ENCODE data around the gene PRM1. TPM values are rescaled to one million over a fixed set of nuclear protein-coding genes. Genes with fewer than 3 reads are reported as not detected.

The PRM1 gene
- total RNA-seq, 2 donors from 2014 or later: 1.8 to 992 TPM

DNA sequence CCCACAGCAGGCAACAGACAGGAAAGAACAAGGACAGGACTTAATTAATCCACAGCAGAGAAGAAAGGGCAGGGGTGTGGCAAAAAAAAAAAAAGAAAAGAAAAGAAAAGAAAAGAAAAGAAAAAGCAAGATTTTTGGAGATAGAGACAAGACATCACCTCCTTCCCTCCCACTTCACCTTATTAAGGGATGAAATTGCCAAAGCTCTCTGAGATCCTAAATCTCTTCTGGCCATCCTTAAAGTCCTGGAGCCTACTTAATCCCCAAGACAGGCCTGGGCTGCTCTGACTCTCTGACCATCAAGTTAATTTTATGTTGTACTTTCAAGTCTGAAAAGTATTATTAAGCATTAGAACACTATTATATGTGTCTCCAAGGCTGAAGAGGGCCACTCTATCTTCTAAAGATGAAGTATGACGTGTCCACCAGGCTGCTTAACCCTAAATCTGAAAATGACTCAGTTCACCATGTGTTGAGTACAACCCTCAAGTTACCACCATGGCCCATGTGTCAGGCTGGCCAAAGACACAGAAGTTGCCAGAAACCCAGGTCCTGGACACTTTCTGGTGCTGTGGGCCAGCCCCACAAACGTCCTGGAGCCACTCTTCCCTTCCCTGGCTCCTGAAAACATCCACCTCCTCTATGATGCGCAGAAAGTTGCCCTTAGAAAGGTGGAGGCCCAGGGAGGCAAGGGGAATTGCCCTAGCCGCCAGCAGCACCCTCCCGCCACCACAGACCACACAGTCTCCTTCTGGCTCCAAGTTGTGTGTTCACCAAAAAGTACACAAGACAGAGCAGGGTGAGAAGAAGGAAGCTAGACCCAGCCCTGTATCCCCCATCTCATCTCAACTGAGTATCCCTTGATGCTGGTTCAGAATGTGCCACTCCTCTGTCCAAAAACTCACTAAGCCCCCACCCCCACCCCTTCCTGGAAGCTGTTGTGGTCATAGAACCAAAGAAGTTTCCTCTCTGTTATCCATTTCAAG lies 27.8 kb downstream of the PRM1 start:
- Histone ChIP-seq H3K27ac (no peak overlapping the region), H3K4me1 (replicated peaks) (no peaks in the 10 kb centered on the region), H3K4me3 (no peak overlapping the region), H3K9me3 (no peaks in the 10 kb centered on the region), H3K27me3 (replicated peaks; ENCODE audit: insufficient read depth) (no peaks in the 10 kb centered on the region), H3K36me3 (no peaks in the 10 kb centered on the region)
- 68% methylated on average over 5 of the region's 5 CpGs for WGBS
- intact Hi-C loops (cut with DNase I): loop anchor here (10.0 kb wide), 2 partner anchors 119 to 149 kb away; no protein-coding TSS in a partner anchor
- TF ChIP-seq POLR2A (IDR thresholded peaks at IDR 0.05): no peak
- TF ChIP-seq, protein P1, sequence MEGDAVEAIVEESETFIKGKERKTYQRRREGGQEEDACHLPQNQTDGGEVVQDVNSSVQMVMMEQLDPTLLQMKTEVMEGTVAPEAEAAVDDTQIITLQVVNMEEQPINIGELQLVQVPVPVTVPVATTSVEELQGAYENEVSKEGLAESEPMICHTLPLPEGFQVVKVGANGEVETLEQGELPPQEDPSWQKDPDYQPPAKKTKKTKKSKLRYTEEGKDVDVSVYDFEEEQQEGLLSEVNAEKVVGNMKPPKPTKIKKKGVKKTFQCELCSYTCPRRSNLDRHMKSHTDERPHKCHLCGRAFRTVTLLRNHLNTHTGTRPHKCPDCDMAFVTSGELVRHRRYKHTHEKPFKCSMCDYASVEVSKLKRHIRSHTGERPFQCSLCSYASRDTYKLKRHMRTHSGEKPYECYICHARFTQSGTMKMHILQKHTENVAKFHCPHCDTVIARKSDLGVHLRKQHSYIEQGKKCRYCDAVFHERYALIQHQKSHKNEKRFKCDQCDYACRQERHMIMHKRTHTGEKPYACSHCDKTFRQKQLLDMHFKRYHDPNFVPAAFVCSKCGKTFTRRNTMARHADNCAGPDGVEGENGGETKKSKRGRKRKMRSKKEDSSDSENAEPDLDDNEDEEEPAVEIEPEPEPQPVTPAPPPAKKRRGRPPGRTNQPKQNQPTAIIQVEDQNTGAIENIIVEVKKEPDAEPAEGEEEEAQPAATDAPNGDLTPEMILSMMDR (IDR thresholded peaks at IDR 0.05): no peak
- TF ChIP-seq POLR2AphosphoS5 (IDR thresholded peaks at IDR 0.05): no peak
- DNase-seq (ENCODE audit: low spot score): no peak

DNA sequence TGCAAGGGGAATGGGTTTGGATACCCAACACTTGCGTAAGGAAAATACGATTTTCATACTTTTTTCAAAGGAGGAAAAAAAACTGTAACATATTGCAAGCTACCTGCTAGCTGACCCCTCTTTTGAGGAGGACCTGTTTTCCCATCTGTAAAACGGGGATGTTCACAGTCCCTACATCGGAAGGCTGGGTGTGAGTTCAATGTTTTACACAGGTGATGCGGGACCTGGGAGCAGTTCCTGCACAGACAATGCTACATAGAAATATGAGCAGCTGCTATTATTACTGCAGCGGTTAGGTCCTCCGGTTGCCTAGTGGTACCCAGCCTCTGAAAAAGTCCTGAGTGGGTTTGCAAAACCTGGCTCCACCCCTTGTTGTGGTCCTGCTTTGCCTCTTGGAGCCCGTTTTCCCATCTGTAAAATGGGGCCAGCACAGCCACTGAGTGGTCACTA lies 28.6 kb downstream of the PRM1 start:
- no peaks in the 10 kb centered on the region for H3K27me3 ChIP-seq (replicated peaks; ENCODE audit: insufficient read depth)
- intact Hi-C loops (cut with DNase I): loop anchor here (10.0 kb wide), 2 partner anchors 118 to 148 kb away; no protein-coding TSS in a partner anchor
- H3K9me3 ChIP-seq: no peaks in the 10 kb centered on the region
- H3K4me1 ChIP-seq (replicated peaks): no peaks in the 10 kb centered on the region
- DNase-seq (ENCODE audit: low spot score): no peak
- 84% methylated on average over 8 of the region's 8 CpGs for WGBS
- no peaks in the 10 kb centered on the region for H3K36me3 ChIP-seq
- H3K27ac ChIP-seq: no peak overlapping the region
- TF ChIP-seq POLR2A (IDR thresholded peaks at IDR 0.05) (no peak), POLR2AphosphoS5 (IDR thresholded peaks at IDR 0.05) (no peak)
- TF ChIP-seq, protein P1 (IDR thresholded peaks at IDR 0.05): no peak
- no peak overlapping the region for H3K4me3 ChIP-seq

DNA sequence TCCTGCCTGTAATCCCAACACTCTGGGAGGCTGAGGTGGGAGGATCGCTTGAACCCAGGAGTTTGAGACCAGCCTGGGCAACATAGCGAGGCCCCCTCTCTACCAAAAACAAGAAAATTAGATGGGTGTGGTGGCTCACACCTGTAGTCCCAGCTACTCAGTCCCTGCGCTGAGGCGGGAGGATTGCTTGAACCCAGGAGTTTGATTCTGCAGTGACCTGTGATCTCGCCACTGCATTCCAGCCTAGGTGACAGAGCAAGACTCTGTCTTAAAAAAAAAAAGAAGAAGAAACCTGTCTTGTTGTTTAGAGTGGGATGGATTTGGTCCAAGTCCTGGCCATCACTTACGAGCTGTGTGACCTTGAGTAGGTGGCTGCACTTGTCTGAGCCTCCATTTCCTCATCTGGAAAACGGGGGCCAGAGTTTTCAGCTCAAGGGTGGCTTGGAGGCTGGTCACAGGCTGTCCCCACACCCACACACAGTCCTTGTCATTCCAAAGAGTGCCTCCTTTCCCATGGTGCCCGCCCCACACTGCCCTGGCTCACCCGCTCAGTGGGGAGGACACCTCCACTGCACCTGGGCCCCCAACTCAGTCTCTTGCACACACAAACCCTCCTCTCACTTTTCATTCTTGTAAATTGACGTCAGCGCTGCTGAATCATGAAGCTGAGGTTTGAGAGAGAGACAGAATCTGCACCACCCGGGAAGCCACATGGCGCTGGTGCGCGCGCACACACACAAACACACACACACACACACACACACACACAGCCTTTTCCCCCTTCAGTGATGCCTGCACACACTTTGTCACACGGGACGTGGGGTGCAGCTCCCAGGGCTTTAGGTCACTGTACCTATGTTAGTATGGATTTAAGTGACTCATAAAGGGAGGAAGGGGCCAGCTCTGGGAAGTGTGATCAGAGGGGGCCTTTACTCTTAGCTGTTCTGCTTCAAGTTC lies 29.3 kb downstream of the PRM1 start:
- Histone ChIP-seq H3K27ac (no peak overlapping the region), H3K4me3 (no peak overlapping the region), H3K9me3 (no peaks in the 10 kb centered on the region), H3K36me3 (no peaks in the 10 kb centered on the region), H3K27me3 (replicated peaks; ENCODE audit: insufficient read depth) (no peaks in the 10 kb centered on the region), H3K4me1 (replicated peaks) (no peaks in the 10 kb centered on the region)
- TF ChIP-seq POLR2AphosphoS5 (IDR thresholded peaks at IDR 0.05) (no peak), POLR2A (IDR thresholded peaks at IDR 0.05) (no peak)
- TF ChIP-seq, protein P1 (IDR thresholded peaks at IDR 0.05): no peak
- WGBS: 74% methylated on average over 18 of the region's 18 CpGs
- intact Hi-C loops (cut with DNase I): loop anchor here (10.0 kb wide), 2 partner anchors 117 to 147 kb away; no protein-coding TSS in a partner anchor
- no peak for DNase-seq (ENCODE audit: low spot score)

DNA sequence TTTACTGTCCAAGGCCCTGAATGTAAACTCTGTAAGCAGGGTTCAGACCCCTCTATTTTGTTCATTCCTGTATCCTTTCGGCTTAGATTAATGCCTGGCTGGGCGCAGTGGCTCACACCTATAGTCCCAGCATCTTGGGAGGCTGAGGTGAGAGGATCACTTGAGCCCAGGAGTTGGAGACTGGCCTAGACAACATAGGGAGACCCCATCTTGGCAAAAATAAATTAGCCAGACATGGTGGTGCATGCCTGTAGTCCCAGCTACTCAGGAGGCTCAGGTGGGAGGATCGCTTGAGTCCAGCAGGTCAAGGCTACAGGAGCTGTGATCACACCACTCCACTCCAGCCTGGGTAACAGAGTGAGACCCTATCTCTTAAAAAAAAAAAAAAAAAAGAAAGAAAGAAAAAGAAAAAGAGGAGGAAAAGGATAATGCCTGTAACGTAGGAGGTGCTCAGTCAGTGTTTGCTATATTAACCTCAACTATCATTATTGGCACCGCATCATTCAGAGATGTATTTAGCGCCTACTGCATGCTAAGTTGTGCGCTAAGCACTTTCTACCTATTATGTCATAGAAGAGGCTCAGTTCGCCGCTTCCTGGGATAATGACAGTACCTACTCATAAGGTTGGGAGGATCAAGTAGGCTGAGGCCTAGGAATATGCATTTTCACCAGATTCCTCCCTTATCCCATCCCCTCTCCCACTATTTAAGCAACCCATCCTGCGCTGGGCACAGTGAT lies 30.2 kb downstream of the PRM1 start:
- H3K27me3 ChIP-seq (replicated peaks; ENCODE audit: insufficient read depth): no peaks in the 10 kb centered on the region
- WGBS: 96% methylated on average over 10 of the region's 10 CpGs
- no peak for DNase-seq (ENCODE audit: low spot score)
- TF ChIP-seq POLR2AphosphoS5 (IDR thresholded peaks at IDR 0.05) (no peak), POLR2A (IDR thresholded peaks at IDR 0.05) (no peak)
- TF ChIP-seq, protein P1 (IDR thresholded peaks at IDR 0.05): no peak
- no peak overlapping the region for H3K4me3 ChIP-seq
- H3K4me1 ChIP-seq (replicated peaks): no peaks in the 10 kb centered on the region
- no peaks in the 10 kb centered on the region for H3K36me3 ChIP-seq
- H3K27ac ChIP-seq: no peak overlapping the region
- intact Hi-C loops (cut with DNase I): loop anchor here (10.0 kb wide), 2 partner anchors 116 to 146 kb away; no protein-coding TSS in a partner anchor
- no peaks in the 10 kb centered on the region for H3K9me3 ChIP-seq

Measured in prostate gland (tissue), 2 donors.